ENCODE measurements around the gene CDO1.

The CDO1 gene

GRCh38 chr5:115820846-115821245 lies 4.4 kb upstream of the CDO1 start:
- no peak overlapping the region for H3K27ac ChIP-seq
- no peaks in the 10 kb centered on the region for H3K36me3 ChIP-seq (replicated peaks)
- no peak overlapping the region for H3K4me3 ChIP-seq (ENCODE audit: low read depth, low read length)
- H3K27me3 ChIP-seq (replicated peaks): no peaks in the 10 kb centered on the region
- no peak for DNase-seq
- in situ Hi-C loops (cut with HindIII; ENCODE audit: low pct_ligation_motif_present, low sequenced_read_pairs): no loop called here
- TF ChIP-seq CTCF (IDR thresholded peaks at IDR 0.05; ENCODE audit: low read depth, low read length, missing control alignments): no peak

GRCh38 chr5:115818821-115819220 lies 2.4 kb upstream of the CDO1 start:
- DNase-seq: no peak
- in situ Hi-C loops (cut with HindIII; ENCODE audit: low pct_ligation_motif_present, low sequenced_read_pairs): no loop called here
- Histone ChIP-seq H3K36me3 (replicated peaks) (no peaks in the 10 kb centered on the region), H3K27ac (no peak overlapping the region), H3K27me3 (replicated peaks) (no peaks in the 10 kb centered on the region), H3K4me3 (ENCODE audit: low read depth, low read length) (no peak overlapping the region)
- TF ChIP-seq CTCF (IDR thresholded peaks at IDR 0.05; ENCODE audit: low read depth, low read length, missing control alignments): no peak

- no peaks in the 10 kb centered on the region for H3K36me3 ChIP-seq (replicated peaks)
- no peak overlapping the region for H3K27ac ChIP-seq
- H3K4me3 ChIP-seq (ENCODE audit: low read depth, low read length): no peak overlapping the region
- in situ Hi-C loops (cut with HindIII; ENCODE audit: low pct_ligation_motif_present, low sequenced_read_pairs): no loop called here
- TF ChIP-seq CTCF (IDR thresholded peaks at IDR 0.05; ENCODE audit: low read depth, low read length, missing control alignments): no peak
- DNase-seq: no peak
- no peaks in the 10 kb centered on the region for H3K27me3 ChIP-seq (replicated peaks)
Observed at GRCh38 chr5:115817386-115817785, 927 bp upstream of the CDO1 start.

GRCh38 chr5:115815693-115816225 lies 700 bp downstream of the CDO1 start:
- H3K27me3 ChIP-seq (replicated peaks): no peaks in the 10 kb centered on the region
- DNase-seq: no peak
- H3K36me3 ChIP-seq (replicated peaks): no peaks in the 10 kb centered on the region
- peak overlapping the region; percentile 73 for H3K4me3 ChIP-seq (ENCODE audit: low read depth, low read length)
- TF ChIP-seq CTCF (IDR thresholded peaks at IDR 0.05; ENCODE audit: low read depth, low read length, missing control alignments): no peak
- H3K27ac ChIP-seq: no peak overlapping the region
- in situ Hi-C loops (cut with HindIII; ENCODE audit: low pct_ligation_motif_present, low sequenced_read_pairs): no loop called here

- in situ Hi-C loops (cut with HindIII; ENCODE audit: low pct_ligation_motif_present, low sequenced_read_pairs): no loop called here
- Histone ChIP-seq H3K27ac (no peak overlapping the region), H3K27me3 (replicated peaks) (no peaks in the 10 kb centered on the region), H3K36me3 (replicated peaks) (no peaks in the 10 kb centered on the region), H3K4me3 (ENCODE audit: low read depth, low read length) (peak overlapping the region; percentile 73)
- no peak for TF ChIP-seq CTCF (IDR thresholded peaks at IDR 0.05; ENCODE audit: low read depth, low read length, missing control alignments)
- no peak for DNase-seq
Observed at GRCh38 chr5:115815006-115815692, 1.3 kb downstream of the CDO1 start.

- Histone ChIP-seq H3K27me3 (replicated peaks) (no peaks in the 10 kb centered on the region), H3K4me3 (ENCODE audit: low read depth, low read length) (no peak overlapping the region)
- no peak for DNase-seq
Observed at GRCh38 chr5:115813719-115814118, 2.7 kb downstream of the CDO1 start.

More at GRCh38 chr5:115813719-115814118, 2.7 kb downstream of the CDO1 start:
- no peak for TF ChIP-seq CTCF (IDR thresholded peaks at IDR 0.05; ENCODE audit: low read depth, low read length, missing control alignments)
- H3K27ac ChIP-seq: no peak overlapping the region
- H3K36me3 ChIP-seq (replicated peaks): no peaks in the 10 kb centered on the region
- in situ Hi-C loops (cut with HindIII; ENCODE audit: low pct_ligation_motif_present, low sequenced_read_pairs): no loop called here

Data from brain microvascular endothelial cell (primary cell).